NCI-H187 treated with DMSO at 0.1 percent for 48 hours (cell line): ENCODE data around the gene CACNA2D3.

ENCODE experiments used
- DNase-seq: peaks from one replicate; lab custom pipeline; 2025; lab: John Stamatoyannopoulos, UW

Gene CACNA2D3

GRCh38 chr3:54850484-54851018, 728.2 kb downstream of the CACNA2D3 start:
- no peak for DNase-seq

GRCh38 chr3:54853573-54854404, 731.4 kb downstream of the CACNA2D3 start:
- no peak for DNase-seq

GRCh38 chr3:54856271-54856670, 733.9 kb downstream of the CACNA2D3 start:
- DNase-seq = no peak

GRCh38 chr3:54857343-54857742, 735.0 kb downstream of the CACNA2D3 start:
- DNase-seq = no peak

GRCh38 chr3:54858093-54858785, 735.9 kb downstream of the CACNA2D3 start:
- DNase-seq = no peak

GRCh38 chr3:54859184-54859583, 736.8 kb downstream of the CACNA2D3 start:
- no peak for DNase-seq

- no peak for DNase-seq
Measured at GRCh38 chr3:54861248-54862067, 739.1 kb downstream of the CACNA2D3 start.

- DNase-seq = no peak
Measured at GRCh38 chr3:54862526-54862925, 740.2 kb downstream of the CACNA2D3 start.

GRCh38 chr3:54863366-54863765, 741.0 kb downstream of the CACNA2D3 start:
- no peak for DNase-seq

GRCh38 chr3:54863786-54864185, 741.4 kb downstream of the CACNA2D3 start:
- DNase-seq = no peak

GRCh38 chr3:54865316-54865715, 743.0 kb downstream of the CACNA2D3 start:
- DNase-seq = no peak

- DNase-seq = no peak
Measured at GRCh38 chr3:54866251-54866650, 743.9 kb downstream of the CACNA2D3 start.

GRCh38 chr3:54870423-54870822, 748.1 kb downstream of the CACNA2D3 start:
- DNase-seq = no peak

GRCh38 chr3:54871867-54872266, 749.5 kb downstream of the CACNA2D3 start:
- DNase-seq = no peak

GRCh38 chr3:54873059-54874010, 751.0 kb downstream of the CACNA2D3 start:
- no peak for DNase-seq

GRCh38 chr3:54874816-54875556, 752.6 kb downstream of the CACNA2D3 start:
- DNase-seq = no peak

GRCh38 chr3:54875596-54876268, 753.4 kb downstream of the CACNA2D3 start:
- DNase-seq = no peak

GRCh38 chr3:54876694-54877093, 754.3 kb downstream of the CACNA2D3 start:
- DNase-seq = no peak

- DNase-seq = no peak
Measured at GRCh38 chr3:54877730-54878129, 755.4 kb downstream of the CACNA2D3 start.

- no peak for DNase-seq
Measured at GRCh38 chr3:54878145-54878544, 755.8 kb downstream of the CACNA2D3 start.
